Suprapubic skin (tissue), 3 donors: Measurements from ENCODE around the gene ASL.
"Not testable (repeated sequence)": the region's sequence is repeated elsewhere in the genome, so short reads cannot be mapped to it uniquely, and the experiment has no call there.

Source experiments
- POLR2AphosphoS5 ChIP-seq, 3 donors: sonication (generic); formaldehyde crosslinking; IDR thresholded peaks; one replicate each; pipeline ENCODE4 v1.6.1; 2017; ENCODE audit warnings: antibody characterized with exemption in 3 of 3
- TF ChIP-seq, protein P1 (sequence below), 2 donors: fragments of 200-600 bp in 1 of 2; fragments of 450-650 bp in 1 of 2; sonication (generic) in 1 of 2; IDR thresholded peaks; one replicate each; pipeline ENCODE4 v1.5.1; 2016 to 2019; ENCODE audit warnings: antibody characterized with exemption in 2 of 2, mild to moderate bottlenecking in 1 of 2, moderate library complexity in 1 of 2

DNA sequence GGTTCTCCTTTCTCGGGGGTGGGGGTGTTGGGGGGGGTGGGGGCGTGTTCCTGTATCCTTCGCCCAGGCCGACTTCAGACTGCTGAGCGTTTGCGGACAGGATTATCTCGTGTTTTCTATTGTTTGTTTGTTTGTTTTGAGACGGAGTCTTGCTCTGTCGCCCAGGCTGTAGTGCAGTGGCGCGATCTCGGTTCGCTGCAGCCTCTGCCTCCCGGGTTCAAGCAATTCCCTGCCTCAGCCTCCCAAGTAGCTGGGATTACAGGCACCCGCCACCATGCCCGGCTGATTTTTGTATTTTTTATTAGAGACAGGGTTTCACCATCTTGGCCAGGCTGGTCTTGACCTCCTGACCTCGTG, 31.1 kb upstream of the ASL start:
- TF ChIP-seq, protein P1, sequence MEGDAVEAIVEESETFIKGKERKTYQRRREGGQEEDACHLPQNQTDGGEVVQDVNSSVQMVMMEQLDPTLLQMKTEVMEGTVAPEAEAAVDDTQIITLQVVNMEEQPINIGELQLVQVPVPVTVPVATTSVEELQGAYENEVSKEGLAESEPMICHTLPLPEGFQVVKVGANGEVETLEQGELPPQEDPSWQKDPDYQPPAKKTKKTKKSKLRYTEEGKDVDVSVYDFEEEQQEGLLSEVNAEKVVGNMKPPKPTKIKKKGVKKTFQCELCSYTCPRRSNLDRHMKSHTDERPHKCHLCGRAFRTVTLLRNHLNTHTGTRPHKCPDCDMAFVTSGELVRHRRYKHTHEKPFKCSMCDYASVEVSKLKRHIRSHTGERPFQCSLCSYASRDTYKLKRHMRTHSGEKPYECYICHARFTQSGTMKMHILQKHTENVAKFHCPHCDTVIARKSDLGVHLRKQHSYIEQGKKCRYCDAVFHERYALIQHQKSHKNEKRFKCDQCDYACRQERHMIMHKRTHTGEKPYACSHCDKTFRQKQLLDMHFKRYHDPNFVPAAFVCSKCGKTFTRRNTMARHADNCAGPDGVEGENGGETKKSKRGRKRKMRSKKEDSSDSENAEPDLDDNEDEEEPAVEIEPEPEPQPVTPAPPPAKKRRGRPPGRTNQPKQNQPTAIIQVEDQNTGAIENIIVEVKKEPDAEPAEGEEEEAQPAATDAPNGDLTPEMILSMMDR (IDR thresholded peaks at IDR 0.05): not testable (repeated sequence)
- TF ChIP-seq POLR2AphosphoS5 (IDR thresholded peaks at IDR 0.05): not testable (repeated sequence)
